ENCODE measurements around the gene GPT2. TPM values are rescaled to one million over a fixed set of nuclear protein-coding genes. Genes with fewer than 3 reads are reported as not detected.

GPT2 gene
- 93.1 and 99.5 TPM in 2 replicates for total RNA-seq
- long read RNA-seq, full-length matches to known transcripts, result 6 of 52 reads
- long read RNA-seq, partial matches to known transcripts, result 43 of 52 reads
- long read RNA-seq, other reads (novel, unspliced or antisense), result 3 of 52 reads

- peaks cover 6% of the 10 kb centered on the region for H3K36me3 Mint-ChIP-seq (ENCODE audit: insufficient read depth)
- H3K4me1 Mint-ChIP-seq (ENCODE audit: low read depth), result peaks cover 49% of the 10 kb centered on the region
- H3K27ac Mint-ChIP-seq, result peak within 1 kb of the TSS; percentile 98
- DNase-seq (ENCODE audit: low spot score, unreplicated experiment), result peak; percentile 99
- no peaks in the 10 kb centered on the region for H3K9me3 Mint-ChIP-seq (ENCODE audit: low read depth)
- peaks cover 3% of the 10 kb centered on the region for H3K27me3 Mint-ChIP-seq
- peak within 1 kb of the TSS; percentile 97 for H3K4me3 Mint-ChIP-seq (ENCODE audit: low read depth)
- TF ChIP-seq CTCF (IDR thresholded peaks at IDR 0.05; ENCODE audit: unreplicated experiment), result peak; percentile 6
Measured at GRCh38 chr16:46883690-46884512, at the start of gene GPT2. Gene GPT2 (plus strand): TSS chr16:46884362. CDS start chr16:46884716, 354 bp downstream.

GRCh38 chr16:46836534-46837530, 47.3 kb upstream of the GPT2 start:
- no peak for TF ChIP-seq CTCF (IDR thresholded peaks at IDR 0.05; ENCODE audit: unreplicated experiment)
- H3K27ac Mint-ChIP-seq, result no peak overlapping the region
- no peaks in the 10 kb centered on the region for H3K9me3 Mint-ChIP-seq (ENCODE audit: low read depth)
- no peak overlapping the region for H3K4me3 Mint-ChIP-seq (ENCODE audit: low read depth)
- no peaks in the 10 kb centered on the region for H3K36me3 Mint-ChIP-seq (ENCODE audit: insufficient read depth)
- DNase-seq (ENCODE audit: low spot score, unreplicated experiment), result no peak
- no peaks in the 10 kb centered on the region for H3K27me3 Mint-ChIP-seq
- peaks cover 1% of the 10 kb centered on the region for H3K4me1 Mint-ChIP-seq (ENCODE audit: low read depth)

GRCh38 chr16:46839986-46840443, 44.1 kb upstream of the GPT2 start:
- Mint-ChIP-seq H3K4me1 (ENCODE audit: low read depth) (peaks cover 1% of the 10 kb centered on the region), H3K27ac (no peak overlapping the region), H3K36me3 (ENCODE audit: insufficient read depth) (no peaks in the 10 kb centered on the region), H3K27me3 (no peaks in the 10 kb centered on the region), H3K4me3 (ENCODE audit: low read depth) (no peak overlapping the region), H3K9me3 (ENCODE audit: low read depth) (peaks cover 4% of the 10 kb centered on the region)
- TF ChIP-seq CTCF (IDR thresholded peaks at IDR 0.05; ENCODE audit: unreplicated experiment), result no peak
- DNase-seq (ENCODE audit: low spot score, unreplicated experiment), result no peak

- Mint-ChIP-seq H3K4me1 (ENCODE audit: low read depth) (peaks cover 1% of the 10 kb centered on the region), H3K9me3 (ENCODE audit: low read depth) (peaks cover 4% of the 10 kb centered on the region), H3K27ac (no peak overlapping the region), H3K4me3 (ENCODE audit: low read depth) (no peak overlapping the region), H3K36me3 (ENCODE audit: insufficient read depth) (no peaks in the 10 kb centered on the region), H3K27me3 (no peaks in the 10 kb centered on the region)
- no peak for DNase-seq (ENCODE audit: low spot score, unreplicated experiment)
- no peak for TF ChIP-seq CTCF (IDR thresholded peaks at IDR 0.05; ENCODE audit: unreplicated experiment)
Measured at GRCh38 chr16:46842192-46842895, 41.8 kb upstream of the GPT2 start.
